PC-9 (cell line): ENCODE measurements around the gene CACNB1. TPM values are rescaled to one million over a fixed set of nuclear protein-coding genes. Genes with fewer than 3 reads are reported as not detected.

Source experiments
- BruUV-seq: library from RNA; stranded (reverse); fragments of 400-500 nt; replicated peaks from 2 replicates; lab custom pipeline; 2021; lab: Mats Ljungman, UMichigan
- CTCF ChIA-PET: fragments of 300-600 bp; sonication (Branson Sonifier 250); formaldehyde crosslinking; loops from one replicate; lab custom pipeline; 2022; ENCODE audit warnings: antibody characterized with exemption; lab: Charles Lee
- POLR2A ChIA-PET: fragments of 300-600 bp; sonication (Branson Sonifier 250); formaldehyde crosslinking; loops from one replicate; lab custom pipeline; 2022; ENCODE audit warnings: antibody characterized with exemption; ENCODE audit not compliant: unreplicated experiment; lab: Charles Lee
- DNase-seq, 2 experiments: peaks; one replicate each; pipeline versions ENCODE4 v3.0.0 to v3.0.0-alpha.2; 2015 to 2022; ENCODE audit warnings: mixed read lengths in 1 of 2
- H2AFZ ChIP-seq: fragments of 200-600 bp; sonication (generic); 2 replicates; pipeline ENCODE4 v1.8.1; 2017; ENCODE audit warnings: antibody characterized with exemption
- H3F3A ChIP-seq: fragments of 200-600 bp; sonication (generic); 2 replicates; pipeline ENCODE4 v1.8.1; 2017; ENCODE audit warnings: antibody characterized with exemption, mild to moderate bottlenecking, low read depth; ENCODE audit not compliant: insufficient read depth
- H3K27ac ChIP-seq: fragments of 200-600 bp; sonication (generic); 2 replicates; pipeline ENCODE4 v1.6.1; 2016; ENCODE audit warnings: mixed run types
- H3K27me3 ChIP-seq: fragments of 200-600 bp; sonication (generic); 2 replicates; pipeline ENCODE4 v1.6.1; 2016; ENCODE audit warnings: low read depth, mixed run types; ENCODE audit not compliant: insufficient read depth
- H3K36me3 ChIP-seq: fragments of 200-600 bp; sonication (generic); 2 replicates; pipeline ENCODE4 v1.6.1; 2016; ENCODE audit warnings: low read depth, mixed run types
- H3K4me1 ChIP-seq: fragments of 200-600 bp; sonication (generic); replicated peaks from 2 replicates; pipeline ENCODE4 v1.6.1; 2016; ENCODE audit warnings: mixed run types; ENCODE audit not compliant: insufficient read depth
- H3K4me2 ChIP-seq: fragments of 200-600 bp; sonication (generic); 2 replicates; pipeline ENCODE4 v1.6.1; 2017; ENCODE audit warnings: mixed run types
- H3K4me3 ChIP-seq: fragments of 200-600 bp; sonication (generic); 2 replicates; pipeline ENCODE4 v1.6.1; 2016; ENCODE audit warnings: mixed run types
- H3K79me2 ChIP-seq: fragments of 200-600 bp; sonication (generic); 2 replicates; pipeline ENCODE4 v1.6.1; 2017; ENCODE audit warnings: low read depth, mixed run types
- H3K9me2 ChIP-seq: fragments of 200-600 bp; sonication (generic); 2 replicates; pipeline ENCODE4 v1.8.1; 2017; ENCODE audit warnings: mild to moderate bottlenecking; ENCODE audit not compliant: insufficient read depth
- H3K9me3 ChIP-seq: fragments of 200-600 bp; sonication (generic); 2 replicates; pipeline ENCODE4 v1.8.1; 2016; ENCODE audit warnings: low read depth; ENCODE audit not compliant: insufficient read depth
- H4K20me1 ChIP-seq: fragments of 200-600 bp; sonication (generic); 2 replicates; pipeline ENCODE4 v1.8.1; 2017; ENCODE audit not compliant: insufficient read depth
- EZH2 ChIP-seq: fragments of 200-600 bp; sonication (generic); IDR thresholded peaks from 2 replicates; pipeline ENCODE4 v1.8.0; 2017; ENCODE audit warnings: antibody characterized with exemption, low read depth
- intact Hi-C: fragments of 100-400 bp; cut with micrococcal nuclease; formaldehyde crosslinking; loops from one replicate; pipeline ENCODE4 v1.10.0; 2022; ENCODE audit not compliant: unreplicated experiment
- total RNA-seq: library from RNA; stranded (reverse); gene quantifications from 2 replicates; pipeline ENCODE4 v1.2.3, GENCODE V29; 2021
- TF ChIP-seq, protein P1 (sequence below): fragments of 200-600 bp; sonication (generic); conservative IDR thresholded peaks from 2 replicates; pipeline ENCODE4 v1.6.1; 2017; ENCODE audit warnings: mixed run types, antibody characterized with exemption, mild to moderate bottlenecking, moderate library complexity

CACNB1 gene
- total RNA-seq, 1 experiment from 2014 or later: 21.4 TPM

DNA sequence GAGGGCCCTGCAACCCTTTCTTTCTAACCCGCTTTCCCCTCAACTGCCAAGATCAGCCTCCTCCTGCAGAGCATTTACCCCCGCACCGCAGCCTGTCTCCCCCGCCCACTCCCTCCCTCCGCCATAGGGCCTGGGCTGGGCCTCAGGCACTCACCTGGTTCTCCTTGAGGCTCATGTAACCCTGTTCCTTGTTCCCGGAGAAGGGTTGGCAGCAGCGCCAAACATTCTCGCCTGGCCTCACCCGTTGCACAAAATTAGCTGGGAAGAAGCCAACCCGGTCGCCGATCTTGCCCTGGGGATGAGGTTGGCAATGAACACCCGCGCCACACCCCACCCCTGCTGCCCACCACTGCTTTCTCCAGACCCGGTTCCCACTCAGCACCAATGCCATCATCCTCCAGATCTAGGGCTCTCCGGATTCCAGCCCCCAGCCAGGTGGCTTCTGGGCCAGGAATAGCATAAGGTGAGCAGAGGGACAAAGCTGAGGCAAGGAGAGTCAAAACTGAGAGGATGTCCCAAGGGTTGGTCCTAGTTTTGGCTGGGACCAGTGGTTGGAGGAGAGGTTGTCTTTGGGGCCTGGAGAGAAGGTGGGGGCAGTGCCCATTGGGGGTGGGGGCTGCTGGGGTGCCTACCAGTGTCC lies 15.5 kb upstream of the CACNB1 start:
- DNase-seq: no peak
- intact Hi-C loops: no loop called here
- CTCF ChIA-PET: interaction anchor here (0.7 kb wide), 1 partner anchor 1221 kb away, joined by 3 read pairs; no protein-coding TSS in a partner anchor
- H3F3A ChIP-seq: peaks cover 13% of the 10 kb centered on the region; the same call in 1 of the 2 replicates
- no peaks in the 10 kb centered on the region for H3K9me3 ChIP-seq
- no peaks in the 10 kb centered on the region for H3K36me3 ChIP-seq
- no TSS peak for BruUV-seq
- H3K4me3 ChIP-seq: no peak overlapping the region
- no peak overlapping the region for H3K27ac ChIP-seq
- H4K20me1 ChIP-seq: no peaks in the 10 kb centered on the region
- TF ChIP-seq EZH2: no peak
- TF ChIP-seq, protein P1, sequence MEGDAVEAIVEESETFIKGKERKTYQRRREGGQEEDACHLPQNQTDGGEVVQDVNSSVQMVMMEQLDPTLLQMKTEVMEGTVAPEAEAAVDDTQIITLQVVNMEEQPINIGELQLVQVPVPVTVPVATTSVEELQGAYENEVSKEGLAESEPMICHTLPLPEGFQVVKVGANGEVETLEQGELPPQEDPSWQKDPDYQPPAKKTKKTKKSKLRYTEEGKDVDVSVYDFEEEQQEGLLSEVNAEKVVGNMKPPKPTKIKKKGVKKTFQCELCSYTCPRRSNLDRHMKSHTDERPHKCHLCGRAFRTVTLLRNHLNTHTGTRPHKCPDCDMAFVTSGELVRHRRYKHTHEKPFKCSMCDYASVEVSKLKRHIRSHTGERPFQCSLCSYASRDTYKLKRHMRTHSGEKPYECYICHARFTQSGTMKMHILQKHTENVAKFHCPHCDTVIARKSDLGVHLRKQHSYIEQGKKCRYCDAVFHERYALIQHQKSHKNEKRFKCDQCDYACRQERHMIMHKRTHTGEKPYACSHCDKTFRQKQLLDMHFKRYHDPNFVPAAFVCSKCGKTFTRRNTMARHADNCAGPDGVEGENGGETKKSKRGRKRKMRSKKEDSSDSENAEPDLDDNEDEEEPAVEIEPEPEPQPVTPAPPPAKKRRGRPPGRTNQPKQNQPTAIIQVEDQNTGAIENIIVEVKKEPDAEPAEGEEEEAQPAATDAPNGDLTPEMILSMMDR: no peak
- H3K27me3 ChIP-seq: no peaks in the 10 kb centered on the region
- no peak overlapping the region for H3K4me2 ChIP-seq
- POLR2A ChIA-PET: interaction anchor here (0.5 kb wide), 1 partner anchor 14 kb away, joined by 4 read pairs; no protein-coding TSS in a partner anchor
- no peaks in the 10 kb centered on the region for H3K9me2 ChIP-seq
- H2AFZ ChIP-seq: no peak overlapping the region
- no peaks in the 10 kb centered on the region for H3K79me2 ChIP-seq
- no peaks in the 10 kb centered on the region for H3K4me1 ChIP-seq

DNA sequence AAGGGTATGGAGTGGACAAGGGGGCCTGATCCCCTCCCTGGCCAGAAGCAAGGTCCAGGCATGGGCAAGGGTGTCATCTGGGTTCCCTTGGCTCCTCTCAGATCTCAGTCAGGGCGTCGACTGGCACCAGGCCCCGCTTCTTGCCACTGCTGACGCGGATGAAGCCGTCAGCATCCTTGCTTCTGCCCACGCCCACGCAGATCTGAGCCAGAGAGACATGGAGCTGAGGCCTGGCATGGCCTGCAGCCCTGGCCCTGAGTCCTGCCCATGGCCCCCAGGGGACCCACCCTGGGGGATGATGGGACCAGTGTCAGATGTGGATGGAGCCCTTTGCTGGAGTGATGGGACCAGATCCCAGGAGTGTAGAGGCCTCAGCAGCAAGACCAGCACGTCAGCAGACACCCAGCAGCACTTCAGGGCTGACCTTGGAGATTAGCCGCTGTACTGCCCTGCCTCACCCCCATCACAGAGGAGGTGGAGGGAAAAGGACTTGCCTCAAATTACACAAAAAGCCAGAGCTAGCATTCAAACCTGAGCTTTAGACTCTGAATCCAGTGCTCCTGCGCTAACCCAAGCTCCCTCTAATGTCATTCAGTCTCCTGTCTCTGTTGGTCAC lies 14.8 kb upstream of the CACNB1 start:
- H3K79me2 ChIP-seq: no peaks in the 10 kb centered on the region
- H3F3A ChIP-seq: peaks cover 13% of the 10 kb centered on the region; the same call in 1 of the 2 replicates
- H3K27me3 ChIP-seq: no peaks in the 10 kb centered on the region
- no peak overlapping the region for H3K4me3 ChIP-seq
- POLR2A ChIA-PET: no interaction called here
- no peak overlapping the region for H3K27ac ChIP-seq
- H3K36me3 ChIP-seq: no peaks in the 10 kb centered on the region
- no peaks in the 10 kb centered on the region for H3K4me1 ChIP-seq
- no TSS peak for BruUV-seq
- no peaks in the 10 kb centered on the region for H3K9me2 ChIP-seq
- no peaks in the 10 kb centered on the region for H4K20me1 ChIP-seq
- TF ChIP-seq, protein P1: no peak
- no peak for TF ChIP-seq EZH2
- CTCF ChIA-PET: no interaction called here
- H3K9me3 ChIP-seq: no peaks in the 10 kb centered on the region
- intact Hi-C loops: no loop called here
- DNase-seq: no peak
- no peak overlapping the region for H2AFZ ChIP-seq
- no peak overlapping the region for H3K4me2 ChIP-seq

DNA sequence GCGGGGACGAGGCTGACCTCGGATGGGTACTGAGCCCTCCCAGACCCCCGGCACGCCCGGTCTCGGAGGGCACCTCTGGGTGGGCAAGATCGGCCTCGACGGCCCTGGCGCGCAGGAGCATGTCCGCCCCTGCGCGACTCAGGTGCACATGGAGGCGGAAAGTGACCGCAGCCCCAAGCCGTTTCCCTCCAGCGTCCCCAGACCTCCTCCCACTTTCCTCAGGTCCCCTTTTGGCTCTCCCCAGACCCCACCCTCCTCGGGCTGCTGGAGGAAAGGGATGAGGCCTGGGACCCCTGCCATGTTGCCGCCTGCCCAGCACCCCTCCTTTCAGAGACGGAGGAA lies 12.6 kb upstream of the CACNB1 start:
- no peak for TF ChIP-seq EZH2
- TF ChIP-seq, protein P1: no peak
- intact Hi-C loops: no loop called here
- H3F3A ChIP-seq: peaks cover 30% of the 10 kb centered on the region
- no peaks in the 10 kb centered on the region for H3K79me2 ChIP-seq
- H3K4me1 ChIP-seq: no peaks in the 10 kb centered on the region
- H3K27ac ChIP-seq: no peak overlapping the region
- CTCF ChIA-PET: no interaction called here
- DNase-seq: no peak
- no peaks in the 10 kb centered on the region for H3K36me3 ChIP-seq
- H3K27me3 ChIP-seq: no peaks in the 10 kb centered on the region
- H3K9me2 ChIP-seq: no peaks in the 10 kb centered on the region
- H3K9me3 ChIP-seq: no peaks in the 10 kb centered on the region
- H4K20me1 ChIP-seq: peaks cover 3% of the 10 kb centered on the region
- POLR2A ChIA-PET: no interaction called here
- no peak overlapping the region for H3K4me3 ChIP-seq
- BruUV-seq: no TSS peak
- no peak overlapping the region for H2AFZ ChIP-seq
- no peak overlapping the region for H3K4me2 ChIP-seq
